B cell (primary cell): Measurements from ENCODE around the gene TNRC6B.

Experiments used
- EZH2 ChIP-seq: IDR thresholded peaks from 2 replicates; pipeline ENCODE4 v1.6.1; 2012; ENCODE audit warnings: borderline replicate concordance, low read depth, mild to moderate bottlenecking, moderate library complexity, low read length; ENCODE audit not compliant: insufficient read depth, poor library complexity, severe bottlenecking
- TF ChIP-seq, protein P1 (sequence below): fragments of 200-600 bp; IDR thresholded peaks from one replicate; pipeline ENCODE4 v1.8.0; 2022; ENCODE audit warnings: antibody characterized with exemption, mild to moderate bottlenecking

DNA sequence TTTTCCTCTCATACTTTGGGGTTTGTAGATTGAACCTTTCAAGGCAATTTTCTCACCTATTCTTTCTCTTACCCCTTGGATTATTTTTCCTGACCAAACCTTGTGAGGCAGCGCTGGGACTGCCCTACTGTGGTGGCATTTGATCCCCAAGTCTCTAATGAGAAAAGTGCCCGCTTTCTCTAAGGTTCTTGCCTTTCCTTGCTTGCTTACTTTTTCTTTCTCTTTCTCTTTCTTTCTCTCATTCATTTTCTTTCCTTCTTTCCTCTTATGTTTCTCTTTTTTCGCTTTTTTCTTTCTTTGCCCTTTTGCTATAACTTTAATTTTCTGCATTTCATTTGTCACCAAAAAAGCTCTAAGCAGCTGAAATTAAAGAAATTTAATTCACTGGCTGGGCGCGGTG lies 127.9 kb downstream of the TNRC6B start:
- TF ChIP-seq, protein P1, sequence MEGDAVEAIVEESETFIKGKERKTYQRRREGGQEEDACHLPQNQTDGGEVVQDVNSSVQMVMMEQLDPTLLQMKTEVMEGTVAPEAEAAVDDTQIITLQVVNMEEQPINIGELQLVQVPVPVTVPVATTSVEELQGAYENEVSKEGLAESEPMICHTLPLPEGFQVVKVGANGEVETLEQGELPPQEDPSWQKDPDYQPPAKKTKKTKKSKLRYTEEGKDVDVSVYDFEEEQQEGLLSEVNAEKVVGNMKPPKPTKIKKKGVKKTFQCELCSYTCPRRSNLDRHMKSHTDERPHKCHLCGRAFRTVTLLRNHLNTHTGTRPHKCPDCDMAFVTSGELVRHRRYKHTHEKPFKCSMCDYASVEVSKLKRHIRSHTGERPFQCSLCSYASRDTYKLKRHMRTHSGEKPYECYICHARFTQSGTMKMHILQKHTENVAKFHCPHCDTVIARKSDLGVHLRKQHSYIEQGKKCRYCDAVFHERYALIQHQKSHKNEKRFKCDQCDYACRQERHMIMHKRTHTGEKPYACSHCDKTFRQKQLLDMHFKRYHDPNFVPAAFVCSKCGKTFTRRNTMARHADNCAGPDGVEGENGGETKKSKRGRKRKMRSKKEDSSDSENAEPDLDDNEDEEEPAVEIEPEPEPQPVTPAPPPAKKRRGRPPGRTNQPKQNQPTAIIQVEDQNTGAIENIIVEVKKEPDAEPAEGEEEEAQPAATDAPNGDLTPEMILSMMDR, result no peak
- TF ChIP-seq EZH2, result no peak
